Testis (tissue), 3 donors: ENCODE data around the gene KATNIP. TPM values are rescaled to one million over a fixed set of nuclear protein-coding genes. Genes with fewer than 3 reads are reported as not detected.

Experiments
- DNase-seq: peaks from one replicate; pipeline ENCODE4 v3.0.0-alpha.2; 2019
- H3K27ac ChIP-seq, 2 donors: fragments of 200-600 bp; sonication (generic); one replicate each; pipeline ENCODE4 v1.5.1; 2019
- H3K27me3 ChIP-seq: fragments of 200-600 bp; sonication (generic); one replicate; pipeline ENCODE4 v1.5.1; 2019
- H3K36me3 ChIP-seq: fragments of 200-600 bp; sonication (generic); one replicate; pipeline ENCODE4 v1.5.1; 2017; ENCODE audit warnings: low read depth; ENCODE audit errors: missing control alignments
- H3K4me1 ChIP-seq: fragments of 200-600 bp; sonication (generic); one replicate; pipeline ENCODE4 v1.5.1; 2019
- H3K4me3 ChIP-seq, 2 donors: fragments of 200-600 bp; sonication (generic); one replicate each; pipeline ENCODE4 v1.5.1; 2017 to 2019
- H3K9me3 ChIP-seq: fragments of 200-600 bp; sonication (generic); one replicate; pipeline ENCODE4 v1.5.1; 2017
- CTCF ChIP-seq, 3 experiments: fragments of 450-650 bp in 2 of 3; fragments of 200-600 bp in 1 of 3; sonication (generic) in 1 of 3; IDR thresholded peaks; one replicate each; pipeline ENCODE4 v1.5.1; 2016 to 2019; ENCODE audit warnings: antibody characterized with exemption in 3 of 3, mild to moderate bottlenecking in 2 of 3, moderate library complexity in 1 of 3
- POLR2A ChIP-seq: fragments of 450-650 bp; IDR thresholded peaks from one replicate; pipeline ENCODE4 v1.6.1; 2017; ENCODE audit warnings: antibody characterized with exemption, mild to moderate bottlenecking, moderate library complexity
- WGBS, 2 donors: methylation state at CpG; one replicate each; pipeline ENCODE4 v1.1.5; 2018; 5-methylcytosine and 5-hydroxymethylcytosine counted together
- intact Hi-C: fragments of 100-400 bp; cut with DNase I; formaldehyde crosslinking; loops from one replicate; pipeline ENCODE4 v1.15.1; 2023; ENCODE audit warnings: low total_unique reads
- polyA plus RNA-seq: library from polyadenylated mRNA; stranded (reverse); fragments of 350-450 nt; fragmentation: Illumina TruSeq; extraction: RNeasy Lipid Tissue Mini Kit (QIAGEN cat#74804); gene quantifications from one replicate; pipeline ENCODE4 v1.2.3, GENCODE V29; 2014; ENCODE audit warnings: low read depth, low replicate concordance; ENCODE audit not compliant: insufficient read depth
- total RNA-seq, 2 donors: library from RNA; depleted of rRNA; stranded (reverse); fragments of >200 nt; gene quantifications; one replicate each; pipeline ENCODE4 v1.2.3, GENCODE V29; 2016

The KATNIP gene
- total and polyA plus RNA-seq, 3 donors from 2014 or later, result 43.2 to 80.2 (median 48.6) TPM

DNA sequence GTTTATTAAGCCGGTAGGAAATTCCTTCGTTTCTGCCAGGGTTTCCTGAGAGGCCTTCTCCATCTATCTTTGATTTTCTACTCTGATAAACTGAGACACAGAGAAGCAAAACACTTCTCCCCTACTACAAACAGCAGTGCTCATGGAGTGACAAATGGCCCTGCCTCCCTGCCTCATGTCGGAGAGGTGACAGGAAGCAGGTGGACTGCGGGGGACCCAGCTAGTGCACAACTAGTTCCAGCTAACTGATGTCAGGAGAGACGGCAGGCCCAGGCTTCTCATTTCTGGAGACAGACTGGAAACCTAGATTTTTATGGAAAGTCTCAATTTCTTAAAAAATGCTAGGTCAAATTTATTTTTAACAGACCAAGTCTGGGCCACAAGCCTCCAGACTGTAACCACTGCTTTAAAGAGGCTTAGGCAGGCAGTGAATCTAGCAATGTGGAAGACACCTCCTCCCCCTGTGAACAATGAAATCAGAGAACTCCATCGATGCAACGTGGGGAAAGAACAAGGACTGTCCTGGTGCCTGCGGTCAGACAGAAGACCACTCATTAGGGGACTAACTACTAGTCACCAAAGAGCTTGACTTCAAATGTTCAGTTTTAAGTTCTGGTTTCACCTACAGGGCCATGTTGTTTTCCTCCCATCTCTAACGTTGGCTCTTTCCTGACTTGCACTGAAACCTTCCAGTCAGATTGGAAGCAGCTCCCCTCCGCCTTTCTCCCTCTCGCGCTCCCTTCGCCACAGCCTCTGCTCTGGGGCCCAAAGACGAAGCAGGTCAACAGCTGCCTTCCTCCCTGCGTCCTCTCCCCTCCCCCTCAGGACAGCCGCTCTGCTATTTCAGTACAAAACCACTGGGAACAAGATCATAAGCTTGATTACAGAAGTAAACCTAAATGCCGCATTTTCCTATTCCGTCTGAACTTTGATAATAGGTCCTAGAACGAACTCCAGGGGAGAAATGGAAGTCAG, 17.8 kb upstream of the KATNIP start:
- WGBS, 2 donors, result 79% methylated on average over 19 of the region's 19 CpGs
- intact Hi-C loops, result no loop called here
- H3K9me3 ChIP-seq, result no peaks in the 10 kb centered on the region
- DNase-seq, result no peak
- H3K36me3 ChIP-seq, result no peaks in the 10 kb centered on the region
- no peak overlapping the region for H3K27ac ChIP-seq
- TF ChIP-seq POLR2A (no peak), CTCF (IDR thresholded peaks at IDR 0.05) (no peak)
- no peaks in the 10 kb centered on the region for H3K27me3 ChIP-seq
- no peak overlapping the region for H3K4me3 ChIP-seq
- peaks cover 6% of the 10 kb centered on the region for H3K4me1 ChIP-seq

GRCh38 chr16:27534256-27534655, 15.7 kb upstream of the KATNIP start:
- no peaks in the 10 kb centered on the region for H3K36me3 ChIP-seq

GRCh38 chr16:27538528-27538927, 11.4 kb upstream of the KATNIP start:
- intact Hi-C loops, result no loop called here

More at GRCh38 chr16:27534256-27534655, 15.7 kb upstream of the KATNIP start:
- no peak overlapping the region for H3K4me3 ChIP-seq
- 92 to 96% methylated on average over 4 of the region's 4 CpGs for WGBS, 2 donors
- no peak for TF ChIP-seq POLR2A
- TF ChIP-seq CTCF (IDR thresholded peaks at IDR 0.05), result no peak
- H3K27me3 ChIP-seq, result no peaks in the 10 kb centered on the region
- H3K9me3 ChIP-seq, result no peaks in the 10 kb centered on the region
- peaks cover 6% of the 10 kb centered on the region for H3K4me1 ChIP-seq
- no peak for DNase-seq
- intact Hi-C loops, result no loop called here
- H3K27ac ChIP-seq, result no peak overlapping the region

DNA sequence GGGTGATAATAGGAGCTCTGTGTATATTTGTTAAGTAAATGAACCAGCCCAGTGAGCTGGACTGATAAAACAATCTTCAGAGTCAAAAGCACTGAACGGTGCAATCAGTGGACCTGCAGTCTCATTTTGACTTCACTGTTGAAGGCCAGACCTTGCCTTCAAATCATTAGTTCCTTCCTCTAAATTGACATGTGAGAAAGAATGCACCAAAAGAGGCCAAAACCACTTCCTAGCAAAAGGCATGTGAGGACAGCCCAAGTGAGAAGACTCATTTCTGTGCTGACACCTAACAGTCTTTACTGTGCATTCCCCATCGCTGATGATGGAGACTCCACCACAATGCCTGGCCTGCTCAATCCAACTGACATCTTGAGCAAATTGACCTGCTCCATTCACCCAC, 10.8 kb upstream of the KATNIP start:
- TF ChIP-seq CTCF (IDR thresholded peaks at IDR 0.05) (no peak), POLR2A (no peak)
- Histone ChIP-seq H3K36me3 (no peaks in the 10 kb centered on the region), H3K9me3 (no peaks in the 10 kb centered on the region), H3K4me1 (no peaks in the 10 kb centered on the region), H3K4me3 (no peak overlapping the region), H3K27me3 (no peaks in the 10 kb centered on the region), H3K27ac (no peak overlapping the region)
- 84 to 97% methylated on average over 2 of the region's 2 CpGs for WGBS, 2 donors
- no peak for DNase-seq
- intact Hi-C loops, result no loop called here

More at GRCh38 chr16:27538528-27538927, 11.4 kb upstream of the KATNIP start:
- Histone ChIP-seq H3K36me3 (no peaks in the 10 kb centered on the region), H3K27me3 (no peaks in the 10 kb centered on the region), H3K9me3 (no peaks in the 10 kb centered on the region), H3K4me1 (no peaks in the 10 kb centered on the region), H3K27ac (no peak overlapping the region), H3K4me3 (no peak overlapping the region)
- no peak for DNase-seq
- no peak for TF ChIP-seq POLR2A
- no peak for TF ChIP-seq CTCF (IDR thresholded peaks at IDR 0.05)
- whole genome bisulfite sequencing, 2 donors, result 48 to 63% methylated on average over 5 of the region's 5 CpGs
